Frontal cortex (tissue), 4 donors: Measurements from ENCODE around the gene RAMACL. TPM values are rescaled to one million over a fixed set of nuclear protein-coding genes. Genes with fewer than 3 reads are reported as not detected.
"Not testable (repeated sequence)": the region's sequence is repeated elsewhere in the genome, so short reads cannot be mapped to it uniquely, and the experiment has no call there.

Experiments
- DNase-seq, 2 donors: peaks; one replicate each; pipeline ENCODE4 v3.0.0; 2012; ENCODE audit warnings: low spot score in 2 of 2
- FAIRE-seq: peaks from 2 replicates; lab custom pipeline; 2012; peaks lifted over from hg19 to GRCh38; lab: Jason Lieb, UNC
- total RNA-seq: library from RNA; depleted of rRNA; stranded (reverse); fragments of >200 nt; gene quantifications from one replicate; pipeline ENCODE4 v1.2.3, GENCODE V29; 2014
- donor health status: control.
- donor health status: control.
- donor health status: control.

Gene RAMACL
- total RNA-seq, 1 donor from 2014 or later, result 0.82 TPM

DNA sequence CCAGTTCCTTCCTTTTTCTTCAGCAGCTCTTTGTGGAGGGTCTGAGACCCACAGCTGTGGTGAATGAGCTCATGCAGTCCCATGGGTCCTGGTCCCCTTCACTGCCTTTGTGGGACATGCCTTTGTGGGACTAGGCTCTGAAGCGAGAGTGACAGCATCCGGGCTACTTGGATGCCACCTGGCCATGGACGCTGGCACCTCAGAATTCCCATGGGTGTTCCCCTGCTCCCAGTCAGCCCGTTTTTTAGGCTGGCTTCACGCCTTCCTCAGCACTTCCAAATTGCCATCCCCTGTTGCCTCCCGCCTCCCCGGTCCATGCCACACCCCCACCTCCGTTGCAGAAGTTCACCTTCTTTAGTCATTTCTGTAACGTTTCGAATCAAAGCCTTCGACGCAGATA is 45.1 kb downstream of the RAMACL start:
- DNase-seq, result no peak

DNA sequence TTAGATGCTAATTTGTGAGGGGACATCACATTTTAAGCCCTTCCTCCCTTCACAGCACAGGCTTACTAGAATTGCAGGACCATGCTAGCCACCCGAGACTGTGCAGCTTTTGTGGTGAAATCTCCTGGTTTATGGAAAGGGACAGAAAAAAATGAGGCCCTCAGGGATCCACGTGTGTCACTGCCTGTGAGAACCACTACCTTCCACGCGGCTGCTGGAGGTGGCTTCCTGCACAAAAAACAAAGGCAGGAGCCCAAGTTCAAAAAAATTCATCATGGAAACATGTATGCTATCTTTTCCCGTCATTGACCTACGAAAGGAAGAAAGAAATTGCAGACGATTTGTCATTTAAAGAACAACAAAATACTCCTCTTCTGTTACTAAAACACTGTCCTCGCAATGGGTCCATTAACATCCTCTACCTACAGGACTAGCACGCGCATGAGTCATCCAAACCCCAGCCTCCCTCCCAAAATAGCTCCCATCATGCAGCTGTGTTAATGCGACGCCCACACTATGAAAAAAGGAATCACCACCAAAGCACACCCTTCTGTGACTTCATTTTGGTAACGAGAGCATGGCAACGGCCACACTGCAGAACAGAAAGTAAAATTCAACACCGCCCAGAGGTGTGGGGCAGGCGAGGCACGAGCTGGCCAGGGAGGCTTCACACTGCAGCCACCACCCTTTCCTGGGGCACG is 45.7 kb downstream of the RAMACL start:
- DNase-seq, result peak in 1 of 2 donors; percentile 55
- no peak for FAIRE-seq

More for the DNA sequence above, 45.1 kb downstream of the RAMACL start:
- no peak for FAIRE-seq

DNA sequence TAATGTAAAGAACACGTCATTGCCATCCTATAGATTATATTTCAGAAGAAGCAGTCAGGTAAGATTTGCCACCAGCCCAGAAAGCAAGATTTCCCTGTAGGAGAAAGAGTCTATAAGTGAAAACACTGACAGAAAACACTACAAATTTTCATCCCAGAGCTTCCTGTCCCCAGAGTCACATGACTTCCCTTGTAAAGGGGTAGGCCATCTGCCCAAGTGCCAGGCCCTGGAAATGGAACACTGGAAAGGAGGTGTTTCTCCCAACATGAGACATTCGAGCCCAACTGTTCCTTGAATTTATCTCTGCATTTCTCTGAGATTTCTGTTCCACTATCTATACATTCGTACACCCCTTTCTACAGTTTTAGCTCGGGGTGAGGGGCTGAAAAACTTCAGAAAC is 46.9 kb downstream of the RAMACL start:
- no peak for DNase-seq
- no peak for FAIRE-seq

DNA sequence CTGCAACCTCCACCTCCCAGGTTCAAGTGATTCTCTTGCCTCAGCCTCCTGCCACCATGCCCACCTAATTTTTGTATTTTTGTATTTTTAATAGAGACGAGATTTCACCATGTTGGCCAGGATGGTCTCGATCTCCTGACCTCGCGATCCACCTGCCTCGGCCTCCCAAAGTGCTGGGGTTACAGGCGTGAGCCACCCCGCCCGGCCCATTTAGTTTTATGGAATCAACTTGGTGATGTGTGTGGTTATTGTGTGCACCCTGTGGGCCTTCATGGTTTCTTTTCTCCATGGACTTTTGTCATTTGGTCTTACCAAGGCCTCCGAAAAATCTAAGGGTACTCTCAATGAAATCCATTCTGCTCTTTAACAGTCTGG is 47.5 kb downstream of the RAMACL start:
- FAIRE-seq, DNase-seq: not testable (repeated sequence)

DNA sequence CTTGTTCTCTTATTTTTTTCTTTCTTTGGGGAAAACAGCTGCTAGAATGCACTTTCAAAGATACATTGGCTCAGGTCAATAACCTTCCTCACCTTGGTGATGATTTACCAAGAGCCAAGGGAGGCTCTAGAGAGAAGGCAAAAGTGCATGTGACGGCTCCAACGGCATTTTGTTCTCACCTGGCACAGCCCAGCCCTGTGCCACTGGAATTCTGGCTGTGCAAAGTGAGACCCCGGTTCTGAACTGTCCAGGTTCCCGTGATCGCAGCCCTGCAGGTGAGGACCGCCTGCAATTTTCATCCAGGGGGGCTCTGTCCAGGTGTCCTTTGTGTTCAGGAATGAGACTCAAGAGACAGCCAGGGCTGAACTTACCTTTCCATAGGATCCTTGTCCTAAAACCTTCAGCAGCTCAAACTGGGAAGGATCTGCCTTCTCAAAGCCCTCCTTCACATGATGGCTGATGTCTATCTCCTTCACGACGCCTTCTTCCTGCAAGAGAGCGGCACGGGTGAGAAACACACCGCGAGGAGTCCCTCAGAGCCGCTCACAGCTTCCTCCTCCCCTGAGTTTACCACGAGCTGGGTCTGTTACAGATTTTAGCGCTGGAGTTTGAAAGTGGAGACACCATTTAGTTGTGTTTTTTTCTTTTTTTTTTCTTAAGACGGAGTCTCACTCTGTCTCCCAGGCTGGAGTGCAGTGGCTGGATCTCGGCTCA is 48.0 kb downstream of the RAMACL start:
- FAIRE-seq (no peak), DNase-seq (no peak)

DNA sequence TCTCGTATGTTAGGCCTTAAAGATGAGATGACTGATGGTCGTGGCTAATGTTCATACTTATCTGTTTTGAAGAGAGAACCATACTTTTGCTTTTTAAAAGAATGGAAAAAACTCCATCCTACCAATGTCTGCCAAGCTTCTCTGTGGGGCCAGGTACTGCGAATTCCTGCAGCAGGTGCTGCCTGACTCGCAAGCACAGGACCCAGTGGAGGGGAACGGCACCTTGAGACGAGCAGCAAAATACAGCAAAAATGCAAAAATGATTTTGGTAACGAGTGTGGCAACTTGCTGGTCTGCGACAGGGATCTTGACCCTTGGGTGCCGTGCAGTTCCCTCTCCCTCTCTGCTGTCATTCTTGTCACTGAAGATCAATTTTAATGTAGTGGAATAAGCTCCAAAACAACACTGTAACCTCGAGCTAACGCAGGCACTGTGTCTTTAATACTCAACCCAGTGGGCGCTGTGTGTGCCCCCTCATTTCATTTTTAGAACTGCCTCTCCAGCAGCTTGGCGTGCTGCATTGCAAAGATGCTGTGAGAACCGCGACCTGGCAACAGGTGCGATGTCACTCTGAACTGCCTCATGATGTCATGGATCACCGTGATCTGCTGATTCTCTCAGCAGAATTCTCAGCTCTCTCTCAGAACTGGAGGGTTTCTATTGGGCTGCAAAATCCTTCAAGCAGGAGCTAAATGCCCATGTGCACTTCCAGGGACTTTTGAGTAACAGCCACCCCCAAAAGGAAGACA is 51.6 kb downstream of the RAMACL start:
- FAIRE-seq (no peak), DNase-seq (no peak)

DNA sequence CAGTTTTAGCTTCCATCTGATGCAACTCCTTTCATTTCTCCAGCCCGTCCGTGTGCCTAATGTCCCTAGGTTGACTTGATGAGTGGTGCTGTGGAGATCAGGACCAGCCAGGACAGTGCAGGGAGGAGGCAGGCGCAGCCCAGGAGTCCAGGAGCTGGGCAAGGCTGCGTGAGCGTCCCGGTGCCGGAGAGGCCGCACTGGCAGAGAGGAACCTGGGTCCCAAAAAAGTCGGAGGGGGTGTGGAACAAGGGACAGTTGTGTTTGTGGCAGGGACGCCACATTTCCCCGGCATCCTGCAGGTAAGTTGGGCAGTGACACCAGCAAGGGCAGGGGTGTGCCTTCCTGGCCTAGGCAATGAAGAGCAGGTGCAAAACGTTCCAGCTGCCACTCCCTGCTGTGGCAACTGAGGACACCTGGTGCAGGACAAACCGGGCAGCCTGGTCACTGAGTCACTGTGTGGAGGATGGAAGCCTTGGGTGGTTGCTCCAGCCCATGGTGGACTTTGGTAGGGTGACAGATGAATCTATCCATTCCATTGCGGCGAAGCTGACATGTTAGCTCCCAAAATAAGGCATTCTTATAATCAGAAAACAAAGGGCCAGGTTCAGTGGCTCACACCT is 53.2 kb downstream of the RAMACL start:
- DNase-seq (no peak), FAIRE-seq (no peak)

Other genes with a start within 250 kb of the RAMACL start
- 20.0 TPM for gene SFT2D1, start 244.1 kb downstream of the RAMACL start, total RNA-seq
- gene MPC1, start 203.7 kb downstream of the RAMACL start, total RNA-seq, result 69.7 TPM
- gene RPS6KA2, start 40.6 kb upstream of the RAMACL start, total RNA-seq, result 24.9 TPM